HG02870 (cell line): ENCODE measurements around the gene DNTTIP2.
"Not testable (repeated sequence)": the region's sequence is repeated elsewhere in the genome, so short reads cannot be mapped to it uniquely, and the experiment has no call there.

Experiments
- ATAC-seq: cut with Tn5 transposase; IDR thresholded peaks from one replicate; pipeline ENCODE4 v1.9.1; 2021; ENCODE audit warnings: mild to moderate bottlenecking, moderate library complexity; ENCODE audit not compliant: unreplicated experiment

Gene DNTTIP2, protein sequence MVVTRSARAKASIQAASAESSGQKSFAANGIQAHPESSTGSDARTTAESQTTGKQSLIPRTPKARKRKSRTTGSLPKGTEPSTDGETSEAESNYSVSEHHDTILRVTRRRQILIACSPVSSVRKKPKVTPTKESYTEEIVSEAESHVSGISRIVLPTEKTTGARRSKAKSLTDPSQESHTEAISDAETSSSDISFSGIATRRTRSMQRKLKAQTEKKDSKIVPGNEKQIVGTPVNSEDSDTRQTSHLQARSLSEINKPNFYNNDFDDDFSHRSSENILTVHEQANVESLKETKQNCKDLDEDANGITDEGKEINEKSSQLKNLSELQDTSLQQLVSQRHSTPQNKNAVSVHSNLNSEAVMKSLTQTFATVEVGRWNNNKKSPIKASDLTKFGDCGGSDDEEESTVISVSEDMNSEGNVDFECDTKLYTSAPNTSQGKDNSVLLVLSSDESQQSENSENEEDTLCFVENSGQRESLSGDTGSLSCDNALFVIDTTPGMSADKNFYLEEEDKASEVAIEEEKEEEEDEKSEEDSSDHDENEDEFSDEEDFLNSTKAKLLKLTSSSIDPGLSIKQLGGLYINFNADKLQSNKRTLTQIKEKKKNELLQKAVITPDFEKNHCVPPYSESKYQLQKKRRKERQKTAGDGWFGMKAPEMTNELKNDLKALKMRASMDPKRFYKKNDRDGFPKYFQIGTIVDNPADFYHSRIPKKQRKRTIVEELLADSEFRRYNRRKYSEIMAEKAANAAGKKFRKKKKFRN

DNA sequence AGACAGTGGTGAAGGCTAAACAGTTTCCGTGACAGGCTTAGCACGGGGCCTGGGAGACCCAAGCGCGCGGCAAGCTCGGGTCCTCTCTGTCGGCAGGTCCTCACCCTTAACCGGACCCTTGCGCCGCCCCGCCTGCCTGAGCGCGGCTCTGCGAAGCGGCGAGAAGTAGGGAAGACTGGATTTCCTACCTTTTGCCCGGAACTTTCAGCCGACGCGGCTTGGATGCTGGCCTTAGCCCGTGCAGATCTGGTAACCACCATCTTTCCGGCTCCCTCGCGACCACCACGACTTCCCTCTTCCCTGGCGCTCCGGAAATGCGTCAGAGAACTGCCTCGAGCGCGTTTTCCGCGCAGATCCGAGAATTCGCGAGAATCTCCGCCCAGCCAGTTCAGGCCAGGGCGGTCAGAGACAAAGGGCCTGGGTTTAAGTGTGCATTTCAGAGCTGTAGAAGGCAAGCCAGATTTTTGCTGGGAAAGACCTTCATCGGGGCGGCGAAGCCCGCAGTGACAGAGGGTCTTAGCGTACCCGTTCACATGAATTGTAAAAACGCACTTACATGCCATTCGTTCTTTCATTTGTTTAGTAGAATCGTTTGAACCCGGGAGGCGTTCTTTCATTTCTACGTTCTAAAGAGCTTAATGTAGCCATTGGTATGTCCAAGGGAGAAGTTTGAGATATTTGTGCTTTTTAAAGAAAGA, at the start of gene DNTTIP2:
TSS of gene DNTTIP2 (minus strand) at position 318 of the 698 bp plus-strand sequence. CDS start at position 260, 58 bp downstream.
- peak; percentile 91 for ATAC-seq

DNA sequence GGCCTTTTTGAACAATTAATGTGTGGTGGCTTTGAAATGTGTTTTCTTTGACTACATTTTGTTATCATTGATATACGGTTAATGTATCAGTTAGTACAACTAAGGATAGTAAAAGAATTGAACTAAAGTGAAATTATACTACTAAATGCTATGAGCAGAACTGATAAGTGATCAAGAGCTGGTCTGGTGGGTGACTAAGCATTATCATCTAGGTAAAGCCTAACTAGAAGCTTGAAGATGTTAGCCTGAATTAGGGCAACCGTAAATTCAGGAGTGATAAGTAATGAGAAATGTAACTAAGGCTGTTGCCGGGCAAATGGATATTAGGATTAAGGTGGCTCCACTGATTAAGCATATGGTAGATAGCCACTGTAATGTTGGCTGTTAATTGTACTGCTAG, 46.2 kb upstream of the DNTTIP2 start:
- ATAC-seq, result no peak

DNA sequence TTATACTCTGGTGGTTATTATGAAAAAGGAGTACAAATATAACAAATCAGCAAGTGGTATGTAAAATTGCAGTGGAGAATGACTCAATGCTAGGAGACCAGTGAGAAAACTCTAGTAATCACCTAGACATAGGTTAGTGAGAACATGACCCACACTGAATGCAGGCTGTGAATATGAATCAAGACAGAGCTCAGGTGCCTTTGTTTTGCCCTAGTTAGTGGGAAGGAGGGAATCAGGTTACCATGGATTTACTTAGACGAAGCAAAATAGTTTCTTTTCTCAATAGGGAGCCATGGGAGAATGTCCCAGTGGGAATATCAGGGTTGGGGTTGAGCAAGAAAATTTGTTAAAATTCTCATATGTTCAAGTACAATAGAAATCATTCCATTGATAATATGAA, 40.8 kb upstream of the DNTTIP2 start:
- no peak for ATAC-seq

DNA sequence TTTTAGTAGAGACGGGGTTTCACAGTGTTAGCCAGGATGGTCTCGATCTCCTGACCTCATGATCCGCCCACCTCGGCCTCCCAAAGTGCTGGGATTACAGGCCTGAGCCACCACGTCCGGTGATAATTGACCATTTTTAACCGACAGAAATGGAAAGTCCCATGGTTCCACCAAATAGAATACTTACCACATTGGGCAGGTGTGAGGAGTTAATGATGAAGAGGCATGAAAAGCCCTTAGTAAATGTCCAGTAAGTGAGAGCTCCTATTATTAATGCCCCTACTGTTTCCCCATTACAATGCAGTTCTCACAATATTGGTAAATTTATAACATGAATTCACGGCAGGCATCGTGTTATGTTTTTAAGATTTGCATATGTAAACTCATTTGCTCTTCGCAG, 38.3 kb upstream of the DNTTIP2 start:
- ATAC-seq, result no peak

DNA sequence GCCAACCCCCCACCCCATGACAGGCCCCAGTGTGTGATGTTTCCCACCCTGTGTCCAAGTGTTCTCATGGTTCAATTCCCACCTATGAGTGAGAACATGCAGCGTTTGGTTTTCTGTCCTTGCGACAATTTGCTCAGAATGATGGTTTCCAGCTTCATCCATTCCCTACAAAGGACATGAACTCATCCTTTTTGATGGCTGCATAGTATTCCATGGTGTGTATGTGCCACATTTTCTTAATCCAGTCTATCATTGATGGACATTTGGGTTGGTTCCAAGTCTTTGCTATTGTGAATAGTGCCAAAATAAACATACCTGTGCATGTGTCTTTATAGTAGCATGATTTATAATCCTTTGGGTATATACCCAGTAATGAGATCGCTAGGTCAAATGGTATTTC, 31.9 kb upstream of the DNTTIP2 start:
- ATAC-seq, result not testable (repeated sequence)

DNA sequence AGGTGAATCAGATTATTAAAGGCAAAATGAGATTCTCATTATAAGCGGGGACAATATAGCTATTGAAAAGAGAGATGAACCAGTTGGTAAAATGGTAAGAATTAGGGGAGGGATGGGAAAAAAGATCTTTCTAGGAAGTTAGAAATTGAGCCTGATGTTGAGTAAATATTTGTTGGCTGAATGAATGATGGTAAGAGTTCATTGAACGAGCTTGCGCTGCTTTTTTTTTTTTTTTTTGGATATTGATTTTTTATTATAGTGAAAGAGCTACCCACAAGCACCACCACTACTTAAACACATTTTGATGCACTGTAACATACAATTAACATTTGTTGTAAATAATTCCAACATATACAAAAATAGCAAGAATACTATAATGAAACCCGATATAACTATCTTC, 31.3 kb upstream of the DNTTIP2 start:
- ATAC-seq, result no peak

DNA sequence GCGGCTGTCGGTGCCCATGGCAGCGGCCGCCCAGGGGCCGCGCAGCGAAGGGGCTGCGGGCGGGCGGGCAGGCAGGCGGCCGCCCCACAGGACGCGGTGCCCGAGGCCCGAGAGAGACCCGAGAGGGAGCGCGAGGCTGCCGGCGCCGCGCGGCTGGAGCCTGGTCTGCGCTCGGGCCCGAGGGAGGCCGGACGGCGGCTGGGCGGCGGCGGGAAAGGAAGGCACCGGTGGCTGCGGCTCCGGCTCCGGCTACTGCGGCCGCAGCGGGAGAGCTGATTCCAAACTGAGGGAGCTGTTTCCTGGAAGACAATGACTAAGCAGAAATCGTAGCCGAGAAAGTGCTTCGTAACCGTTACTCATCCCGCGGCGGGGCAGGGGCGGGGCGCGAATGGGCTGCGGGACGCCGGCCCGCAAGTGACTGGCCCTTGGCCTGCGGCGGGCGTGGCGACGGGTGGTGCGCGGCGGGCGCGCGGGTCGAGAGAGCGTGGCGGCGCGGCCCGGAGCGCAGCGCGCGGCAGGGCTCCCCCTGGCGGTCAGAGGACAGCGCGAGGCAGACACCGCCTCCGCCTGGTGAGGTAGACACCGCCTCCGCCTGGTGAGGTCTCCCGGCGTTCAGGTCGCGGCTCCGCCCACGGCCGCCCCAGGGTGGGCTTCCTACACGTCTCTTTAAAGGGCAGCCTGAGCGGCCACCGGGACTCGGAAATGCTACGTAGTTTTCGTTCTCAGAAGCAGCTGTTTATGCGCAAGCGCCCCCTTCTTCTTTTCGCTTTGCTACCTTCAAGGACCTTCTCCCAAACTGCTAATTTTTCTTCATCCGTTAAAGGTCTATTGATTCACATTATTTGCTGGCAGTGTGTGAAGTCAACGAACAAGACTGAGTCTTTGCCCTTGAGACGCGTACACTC, 30.4 kb upstream of the DNTTIP2 start, which contains the start of gene GCLM:
TSS of gene GCLM (minus strand) at position 285 of the 905 bp plus-strand sequence. CDS start at position 18, 267 bp downstream.
- peak; percentile 96 for ATAC-seq

DNA sequence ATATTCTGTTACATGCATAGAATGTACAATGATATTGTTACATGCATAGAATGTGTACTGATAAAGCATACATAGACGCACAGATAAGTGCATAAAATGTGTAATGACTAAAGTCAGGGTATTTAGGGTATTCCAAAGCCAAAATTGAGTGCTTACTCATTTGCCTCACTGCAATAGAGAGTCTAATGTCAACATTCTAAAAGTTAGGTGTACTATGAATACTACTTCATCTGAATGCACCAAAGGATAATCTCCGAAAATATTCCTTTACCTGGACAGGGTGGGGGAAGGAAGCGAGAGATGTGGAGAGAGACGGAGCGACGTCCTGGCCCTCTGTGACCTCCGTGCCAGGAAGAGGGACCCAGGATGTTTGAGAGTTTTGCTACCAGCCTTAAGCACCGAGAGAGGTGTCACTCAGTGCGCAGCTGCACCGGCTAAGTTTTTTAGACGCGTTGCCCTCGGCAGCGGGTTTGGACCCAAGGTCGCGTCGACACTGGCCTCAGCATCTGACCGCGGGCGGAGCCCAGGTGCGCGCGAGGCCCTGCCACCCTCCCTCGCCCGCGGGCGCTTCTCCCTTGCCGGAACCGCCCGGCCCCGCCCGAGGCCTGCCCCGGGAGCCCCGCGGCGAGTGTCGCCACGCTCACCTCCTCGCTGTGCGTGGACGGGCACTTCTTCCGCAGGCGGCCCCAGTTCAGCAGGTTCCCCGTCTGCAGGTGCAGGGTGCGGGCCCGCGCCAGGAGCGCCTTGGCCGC, 29.6 kb upstream of the DNTTIP2 start:
- ATAC-seq, result peak; percentile 25

DNA sequence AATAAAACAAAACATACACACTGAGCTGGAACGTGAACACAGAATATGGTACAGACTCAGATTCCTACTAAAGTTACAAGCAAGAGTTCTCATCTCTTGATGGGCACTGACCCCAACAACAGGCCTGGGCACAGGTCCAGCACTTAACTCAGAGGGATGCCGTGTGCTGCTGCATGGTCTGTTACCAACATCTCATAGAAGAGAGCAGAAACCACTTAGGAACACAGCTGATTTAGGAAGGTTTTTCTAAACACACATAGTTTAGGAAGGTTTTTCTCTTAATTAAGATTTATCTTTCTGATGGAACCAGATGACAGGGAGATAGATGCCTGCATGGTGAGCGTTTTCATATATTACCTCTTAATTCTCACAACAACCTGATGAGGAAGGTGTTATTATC, 28.7 kb upstream of the DNTTIP2 start:
- ATAC-seq, result no peak

DNA sequence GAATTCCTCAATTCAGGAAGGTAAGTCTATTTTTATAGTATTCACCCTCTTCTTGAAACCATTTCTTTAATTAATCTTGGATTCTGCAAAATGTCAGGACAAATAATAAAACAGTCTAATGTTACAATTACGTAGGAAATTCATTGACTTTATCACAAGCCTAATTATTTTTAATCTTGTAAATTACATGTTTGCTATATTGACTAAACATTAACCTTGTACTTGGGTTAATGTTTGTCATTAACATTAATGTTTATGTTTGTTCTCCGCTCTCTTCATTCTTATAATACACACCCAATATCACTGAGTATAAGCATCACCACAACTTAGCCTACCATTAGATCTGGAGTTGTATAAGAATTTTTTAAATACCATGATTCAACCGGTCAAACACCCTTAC, 27.5 kb upstream of the DNTTIP2 start:
- no peak for ATAC-seq

DNA sequence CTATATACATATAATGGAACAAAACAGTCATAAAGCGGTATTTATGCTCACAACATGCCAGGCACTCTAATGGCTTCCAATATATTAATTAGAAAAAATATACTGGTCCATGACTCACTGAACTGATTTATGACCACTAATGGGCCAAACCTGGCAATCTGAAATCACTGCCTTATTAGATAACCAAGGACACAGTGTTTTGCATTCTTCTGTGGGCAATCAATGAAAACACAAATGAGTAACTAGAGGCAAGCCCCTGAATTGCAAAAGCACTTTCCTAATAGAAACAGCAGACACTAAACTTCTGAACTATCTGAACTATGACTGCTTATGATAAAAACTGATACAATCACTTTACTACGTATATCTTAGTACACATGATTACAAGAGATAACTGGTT, 26.7 kb upstream of the DNTTIP2 start:
- no peak for ATAC-seq

DNA sequence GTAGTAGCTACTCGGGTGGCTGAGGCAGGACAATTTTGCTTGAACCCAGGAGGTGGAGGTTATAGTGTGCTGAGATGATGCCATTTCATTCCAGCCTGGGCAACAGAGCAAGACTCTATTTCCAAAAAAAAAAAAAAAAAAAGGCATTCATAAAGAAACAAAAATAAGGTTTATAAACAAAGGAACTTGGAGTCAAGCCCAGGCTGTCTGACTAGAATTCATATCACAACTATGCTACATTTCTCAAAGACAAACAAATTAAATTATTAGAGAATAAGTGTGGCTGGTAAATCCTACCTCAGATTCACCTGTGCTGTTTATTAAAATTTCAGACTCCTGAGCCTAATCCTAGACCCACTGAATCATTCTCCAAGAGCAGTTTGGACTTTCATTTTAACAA, 26.0 kb upstream of the DNTTIP2 start:
- no peak for ATAC-seq

DNA sequence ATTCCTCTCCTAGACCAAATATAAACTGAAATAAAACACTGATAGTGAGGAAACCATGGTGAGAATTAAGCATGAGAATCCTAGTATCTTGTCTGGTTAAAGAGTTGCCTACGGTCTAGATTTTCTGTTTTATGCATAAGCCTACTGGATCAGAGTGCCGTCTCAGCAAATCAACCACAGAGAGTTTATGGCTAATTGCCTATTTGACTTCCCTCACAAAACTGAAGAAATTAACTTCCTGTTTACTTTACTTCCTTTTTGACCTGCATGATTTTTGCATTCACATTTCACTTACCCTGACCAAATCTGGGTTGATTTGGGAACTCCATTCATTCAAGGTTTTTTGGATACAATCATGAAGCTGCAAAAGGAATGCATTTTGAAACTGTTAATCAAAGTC, 25.2 kb upstream of the DNTTIP2 start:
- no peak for ATAC-seq

DNA sequence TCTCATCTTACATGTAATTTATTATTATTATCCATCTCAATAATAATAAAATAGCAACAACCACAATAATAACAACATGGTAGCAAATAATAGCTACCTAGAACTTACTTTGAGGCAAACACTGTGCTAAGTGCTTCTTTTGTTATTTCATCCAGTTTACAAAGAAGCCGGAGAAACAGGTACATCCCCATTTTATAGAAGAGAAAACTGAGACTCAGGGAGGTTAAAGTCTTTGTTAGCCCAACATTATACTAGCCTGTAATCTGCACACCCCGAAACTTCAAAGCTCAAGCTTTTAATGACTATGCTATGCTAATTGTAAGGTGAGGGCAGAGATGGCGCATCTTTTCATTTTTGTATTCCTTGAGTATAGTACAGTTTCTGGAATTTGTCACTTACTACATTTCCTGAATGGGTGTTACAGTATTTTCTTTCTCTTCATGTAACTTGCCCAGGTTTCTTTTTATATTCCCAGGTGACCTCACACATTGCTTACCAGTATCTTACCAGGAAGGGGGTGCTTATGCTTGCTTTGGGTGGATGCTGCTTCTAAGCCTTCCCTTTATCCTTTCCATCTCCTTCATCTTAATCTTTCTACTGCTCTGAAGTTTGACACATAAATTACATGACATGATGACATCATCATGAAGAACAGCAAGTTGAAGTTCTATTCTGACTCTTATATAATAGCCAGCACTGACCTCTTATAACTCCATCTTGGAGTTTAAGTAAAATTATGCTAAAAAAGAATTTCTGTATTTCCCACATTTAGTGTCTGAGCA, 21.9 kb upstream of the DNTTIP2 start:
- ATAC-seq, result no peak

DNA sequence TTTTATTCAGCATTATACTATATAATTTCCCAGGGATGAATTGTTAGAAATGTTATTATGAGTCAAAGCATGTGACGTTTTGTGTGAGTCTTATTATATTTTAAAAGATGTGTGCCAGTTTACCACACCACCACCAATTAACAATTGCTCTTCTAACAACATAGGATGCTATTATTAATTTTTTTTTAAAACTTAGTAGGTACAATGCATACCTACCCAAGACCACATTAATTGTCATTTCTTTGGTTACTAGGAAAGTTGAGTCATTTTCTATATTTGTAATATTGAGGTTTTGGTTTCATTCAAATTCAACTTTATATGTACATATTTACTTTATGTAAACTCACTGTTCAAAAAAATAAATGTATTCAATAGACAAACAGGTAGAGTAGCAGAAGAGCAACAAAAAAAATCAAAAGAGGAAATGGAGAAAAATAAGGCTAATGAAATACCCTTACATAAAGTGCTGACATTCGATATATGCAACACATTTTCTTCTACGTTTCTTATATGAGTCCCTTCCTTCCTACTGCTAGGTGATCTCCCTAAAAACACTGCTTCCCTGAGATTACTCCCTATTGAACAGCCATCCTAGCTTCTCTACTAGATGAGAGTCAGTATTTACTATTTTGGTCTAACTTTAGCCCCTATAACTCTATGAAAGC, 20.7 kb upstream of the DNTTIP2 start:
- ATAC-seq, result no peak

DNA sequence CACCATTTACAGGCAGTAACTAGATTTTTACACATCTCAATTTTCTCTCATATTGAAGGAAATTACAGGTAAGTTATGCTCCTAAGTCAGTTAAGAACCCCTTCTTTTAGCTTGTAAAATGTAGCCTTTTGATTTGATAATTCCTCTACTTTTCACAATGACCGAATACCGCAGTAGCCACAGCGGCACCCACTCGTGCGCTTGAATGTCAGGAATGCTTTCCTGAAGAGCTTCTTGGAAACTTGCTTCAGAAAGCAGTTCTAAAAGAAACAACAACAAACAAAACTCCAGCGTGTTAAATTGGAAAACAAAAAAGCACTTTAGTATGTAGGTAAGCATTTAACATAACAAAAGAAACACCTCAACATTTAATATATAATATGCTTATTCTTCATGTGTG, 9.9 kb upstream of the DNTTIP2 start:
- no peak for ATAC-seq

DNA sequence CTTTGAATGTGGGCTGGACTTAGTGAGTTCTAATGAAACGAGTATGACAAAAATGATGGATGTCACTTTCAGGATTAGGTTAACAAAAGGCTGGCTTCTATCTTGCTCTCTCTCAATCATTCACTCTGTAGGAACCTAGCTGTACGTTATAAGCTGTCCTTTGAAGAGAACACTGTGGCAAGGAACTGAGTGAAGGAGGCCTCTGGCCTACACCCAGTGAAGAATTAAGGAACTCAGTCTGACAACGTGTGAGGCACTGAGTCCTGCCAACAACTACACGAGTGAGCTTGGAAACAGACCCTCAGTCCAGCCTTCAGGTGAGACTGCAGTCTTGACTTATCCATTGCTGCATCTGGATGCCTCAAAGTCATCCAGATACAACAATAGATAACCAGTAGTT, 3.3 kb upstream of the DNTTIP2 start:
- no peak for ATAC-seq

DNA sequence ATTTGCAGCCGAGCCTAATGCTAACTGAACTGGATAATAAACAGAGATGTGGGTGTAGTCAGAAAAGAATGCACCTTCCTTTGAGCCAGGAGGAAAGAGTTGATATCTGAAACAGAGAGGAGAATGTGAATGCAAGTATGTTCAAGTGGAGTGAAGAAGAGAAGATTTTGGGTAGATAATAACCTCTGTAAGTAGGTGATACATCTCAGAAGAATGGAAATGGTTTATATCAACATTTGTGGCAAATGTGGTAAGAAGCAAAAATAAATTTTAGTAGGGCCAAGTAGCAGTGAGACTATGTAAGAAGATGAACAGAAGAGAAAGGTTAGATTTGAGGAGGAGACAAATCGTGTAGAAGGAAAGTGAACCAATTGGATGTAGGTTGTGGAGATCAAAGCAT, 1.7 kb upstream of the DNTTIP2 start:
- no peak for ATAC-seq

DNA sequence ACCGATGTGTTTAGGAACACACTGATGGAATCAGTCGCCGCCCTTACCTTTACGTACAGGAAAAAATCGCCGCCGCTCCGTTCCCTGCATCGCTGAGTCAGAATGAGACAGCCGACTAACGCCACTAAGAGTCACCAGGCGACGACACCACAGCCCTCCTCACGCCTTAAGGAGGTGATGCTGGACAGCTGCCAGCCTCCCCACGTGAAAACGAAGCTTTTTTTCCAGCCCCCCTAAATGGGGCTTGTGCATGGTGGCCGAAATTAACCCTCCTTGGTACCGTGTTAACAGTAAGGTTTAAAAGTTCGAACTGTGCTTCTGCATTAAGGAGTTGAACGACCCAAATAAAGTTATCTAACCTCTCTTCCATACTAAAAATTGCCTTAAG, 511 bp downstream of the DNTTIP2 start:
- ATAC-seq, result peak; percentile 66
